ENCODE results near the gene FFAR3.

DNA sequence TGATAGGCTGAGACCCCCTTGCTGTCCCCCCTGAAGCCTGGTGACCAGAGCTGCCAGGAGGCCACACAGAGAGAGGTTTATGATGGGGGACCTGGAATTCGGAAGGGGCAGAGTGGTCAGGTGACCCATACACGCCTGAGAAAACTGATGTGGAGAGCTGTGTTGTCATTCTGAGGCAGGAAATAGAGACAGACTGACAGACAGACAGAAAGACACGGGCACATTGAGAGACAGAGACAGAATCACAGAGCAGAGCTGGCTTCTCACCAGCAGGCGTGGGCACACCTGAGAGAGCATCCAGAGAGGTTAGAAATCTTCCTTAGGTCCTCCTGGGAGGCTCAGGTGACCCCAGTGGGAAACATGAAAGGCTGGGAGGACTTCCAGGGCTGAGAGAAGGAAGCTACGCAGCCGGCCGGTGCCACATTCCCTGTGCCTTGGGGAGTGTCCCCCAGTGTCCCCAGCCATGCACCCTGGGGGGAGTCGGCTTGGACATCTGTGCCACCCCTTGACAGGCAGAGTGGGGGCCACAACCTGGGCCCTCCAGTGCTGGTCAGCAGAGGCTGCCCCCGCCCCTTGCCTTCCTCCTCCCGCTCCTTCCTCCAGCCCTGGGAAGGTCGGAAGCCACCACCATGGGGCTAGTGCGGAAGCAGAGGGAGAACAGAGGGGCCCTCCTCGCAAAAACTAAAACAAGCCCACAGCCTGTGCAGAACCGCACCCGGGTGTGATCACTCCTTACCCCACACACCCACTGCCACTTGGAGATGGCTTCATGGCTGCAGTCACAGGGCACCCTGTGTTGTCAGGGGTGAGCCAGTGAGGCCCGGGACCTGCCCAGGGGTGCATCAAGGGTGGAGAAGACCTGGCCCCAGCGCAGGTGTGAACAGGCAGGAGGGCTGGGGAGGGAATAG is 8.4 kb upstream of the FFAR3 start:
- no peak for TF ChIP-seq TAF1 (IDR thresholded peaks at IDR 0.05; ENCODE audit: low read depth, low read length)
- TF ChIP-seq POLR2A (IDR thresholded peaks at IDR 0.05; ENCODE audit: low read depth, low read length) = no peak; the same call in 1 of the 2 replicates
- TF ChIP-seq SPI1 (IDR thresholded peaks at IDR 0.05; ENCODE audit: low read depth, low read length) = no peak
